NK-92 (cell line): ENCODE measurements around the gene MCAM.

Experiments used
- DNase-seq: peaks from one replicate; lab custom pipeline; 2025; ENCODE audit not compliant: unreplicated experiment; lab: John Stamatoyannopoulos, UW

The MCAM gene

DNA sequence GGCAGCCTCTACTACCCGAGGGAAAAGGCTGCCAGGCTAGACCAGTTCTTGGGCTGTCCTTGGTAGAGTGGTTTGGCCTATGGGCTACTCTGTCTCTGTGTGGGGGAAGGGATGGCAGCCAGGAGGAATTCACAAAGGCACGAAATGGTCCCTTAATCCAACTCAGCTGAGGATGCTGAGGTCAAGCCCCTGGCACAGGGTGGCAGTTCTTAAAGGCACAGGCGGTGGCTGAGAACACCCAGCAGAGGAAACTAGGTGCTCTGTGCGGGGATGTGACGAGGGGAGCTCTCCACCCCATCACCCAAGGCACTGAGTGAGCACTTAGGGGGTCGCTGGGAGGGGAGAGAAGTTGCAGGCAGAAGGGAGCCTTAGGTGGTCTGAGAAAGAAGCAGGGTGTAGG, 29.7 kb upstream of the MCAM start, which contains the start of gene MFRP:
Gene MFRP, minus strand, starts transcription at position 101 of the 400 bp plus-strand sequence. CDS start 192 bp downstream, outside the sequence.
- no peak for DNase-seq

DNA sequence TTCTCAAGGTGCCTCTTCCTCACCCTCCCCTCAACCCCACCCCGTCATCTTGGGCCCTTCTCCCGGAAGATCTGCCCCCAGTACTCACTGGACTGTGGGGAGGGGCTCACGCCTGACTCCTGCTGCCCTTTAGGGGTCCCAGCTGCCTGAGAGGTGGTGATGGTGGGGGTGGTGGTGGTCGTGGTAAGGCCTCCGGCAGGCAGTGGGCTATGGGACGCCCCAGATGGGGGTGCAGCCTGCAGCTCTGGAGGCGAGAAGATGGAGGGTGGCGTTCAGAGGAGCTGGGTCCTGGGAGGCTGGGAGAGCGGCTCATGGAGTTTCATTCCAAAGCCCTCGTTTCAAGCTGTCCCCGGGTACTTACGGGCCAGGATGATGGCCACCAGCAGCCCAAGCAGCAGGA, 28.8 kb upstream of the MCAM start:
- DNase-seq: no peak

DNA sequence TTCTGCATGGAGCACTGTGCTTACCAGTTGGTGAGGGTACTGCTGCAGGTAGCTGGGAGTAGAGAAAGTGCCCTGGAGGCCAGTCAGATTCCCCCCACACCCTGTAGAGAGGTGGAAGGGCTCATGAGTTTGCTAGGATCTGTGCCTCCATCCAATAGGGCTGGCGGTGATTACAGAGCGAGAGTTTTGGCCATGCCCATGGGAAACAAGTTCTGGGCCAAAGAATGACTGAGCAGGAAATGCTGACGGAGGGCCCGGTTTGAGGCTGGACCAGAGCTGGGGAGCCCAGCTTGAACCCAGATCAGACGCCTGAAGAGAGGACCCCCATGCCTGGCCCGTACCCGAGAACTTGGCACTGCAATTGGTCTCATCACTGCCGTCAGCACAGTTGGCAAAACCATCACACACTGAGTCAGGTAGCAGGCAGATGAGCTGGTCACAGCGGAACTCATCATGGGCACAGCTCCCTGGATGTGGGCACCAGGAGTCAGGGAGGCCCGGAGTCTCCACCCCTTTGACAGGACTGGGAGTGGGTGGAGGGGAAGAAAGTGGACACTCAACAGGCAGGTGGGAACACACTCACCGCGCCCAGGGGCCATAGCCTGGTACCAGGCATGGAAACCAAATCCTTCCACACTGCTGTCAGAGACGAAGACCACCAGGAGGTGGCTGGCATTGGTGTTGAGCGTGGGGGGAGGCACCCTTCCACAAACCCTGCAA, 27.5 kb upstream of the MCAM start:
- DNase-seq: no peak

DNA sequence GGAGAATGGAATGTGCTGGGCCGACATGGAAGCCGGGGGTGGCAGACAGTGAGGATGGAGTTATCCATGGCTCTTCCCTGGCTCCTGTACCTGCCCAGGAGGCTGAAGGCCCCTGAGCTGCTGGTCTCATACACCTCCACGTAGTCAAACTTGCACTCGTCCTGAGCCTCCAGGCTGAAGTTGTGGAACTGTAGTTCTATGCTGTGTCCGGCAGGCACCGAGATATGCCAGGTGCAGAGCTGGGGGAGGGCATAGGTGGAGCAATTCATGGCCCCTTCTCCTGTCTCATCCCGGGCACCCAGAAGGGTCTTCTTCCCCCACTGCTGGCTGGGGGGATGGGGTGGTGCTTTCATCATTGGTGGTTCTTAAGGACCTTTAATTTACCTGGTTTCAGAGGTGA, 26.8 kb upstream of the MCAM start:
- DNase-seq: no peak

DNA sequence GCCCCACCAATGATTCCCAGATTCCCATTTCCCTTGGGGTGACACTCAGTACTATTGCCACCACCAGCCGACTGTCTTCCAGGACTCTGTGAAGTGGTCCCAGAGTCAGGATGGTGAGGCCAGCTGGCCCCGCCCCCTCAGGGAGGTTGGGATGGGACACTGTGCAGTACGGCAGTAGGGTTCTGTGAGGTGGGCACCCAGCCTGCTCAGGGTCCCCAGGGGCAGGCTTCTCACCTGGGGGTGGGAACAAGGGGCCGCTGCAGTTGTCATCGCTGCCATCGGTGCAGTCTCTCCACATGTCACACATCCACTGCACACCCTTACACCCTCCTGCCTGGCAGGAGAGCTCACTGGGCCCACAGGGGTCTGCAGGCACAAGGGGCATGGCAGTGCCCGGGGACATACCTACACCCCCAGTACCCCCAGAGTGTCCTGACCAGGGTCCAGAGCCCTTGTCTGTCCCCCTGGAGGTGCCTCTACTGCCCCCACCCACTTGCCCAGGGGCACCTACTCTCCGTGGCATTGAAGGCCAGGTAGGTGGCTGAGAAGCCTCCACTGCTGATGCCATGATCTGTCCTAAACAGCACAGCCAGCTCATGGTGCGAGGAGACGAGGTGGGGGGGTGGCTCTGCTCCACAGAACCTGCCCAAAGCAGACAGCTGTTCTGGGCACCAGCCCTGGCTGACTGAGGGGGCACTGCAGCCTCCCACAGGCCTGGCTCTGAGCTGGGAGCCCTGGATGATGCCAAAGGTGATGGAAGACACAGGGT, 25.6 kb upstream of the MCAM start:
- no peak for DNase-seq

DNA sequence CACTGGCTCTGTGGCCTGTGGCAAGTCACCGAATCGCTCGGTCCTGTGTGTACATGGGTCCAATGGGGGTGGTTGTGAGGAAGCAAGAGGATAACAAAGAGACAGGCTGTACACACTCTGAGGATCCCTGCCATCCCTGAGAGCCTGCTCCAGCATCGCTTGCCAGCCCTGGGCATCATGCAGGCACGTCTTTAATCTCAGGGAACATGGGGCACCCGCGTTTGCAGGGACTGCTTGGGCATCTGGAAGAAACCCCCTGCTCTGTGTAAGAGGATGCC, 25.0 kb upstream of the MCAM start:
- no peak for DNase-seq

DNA sequence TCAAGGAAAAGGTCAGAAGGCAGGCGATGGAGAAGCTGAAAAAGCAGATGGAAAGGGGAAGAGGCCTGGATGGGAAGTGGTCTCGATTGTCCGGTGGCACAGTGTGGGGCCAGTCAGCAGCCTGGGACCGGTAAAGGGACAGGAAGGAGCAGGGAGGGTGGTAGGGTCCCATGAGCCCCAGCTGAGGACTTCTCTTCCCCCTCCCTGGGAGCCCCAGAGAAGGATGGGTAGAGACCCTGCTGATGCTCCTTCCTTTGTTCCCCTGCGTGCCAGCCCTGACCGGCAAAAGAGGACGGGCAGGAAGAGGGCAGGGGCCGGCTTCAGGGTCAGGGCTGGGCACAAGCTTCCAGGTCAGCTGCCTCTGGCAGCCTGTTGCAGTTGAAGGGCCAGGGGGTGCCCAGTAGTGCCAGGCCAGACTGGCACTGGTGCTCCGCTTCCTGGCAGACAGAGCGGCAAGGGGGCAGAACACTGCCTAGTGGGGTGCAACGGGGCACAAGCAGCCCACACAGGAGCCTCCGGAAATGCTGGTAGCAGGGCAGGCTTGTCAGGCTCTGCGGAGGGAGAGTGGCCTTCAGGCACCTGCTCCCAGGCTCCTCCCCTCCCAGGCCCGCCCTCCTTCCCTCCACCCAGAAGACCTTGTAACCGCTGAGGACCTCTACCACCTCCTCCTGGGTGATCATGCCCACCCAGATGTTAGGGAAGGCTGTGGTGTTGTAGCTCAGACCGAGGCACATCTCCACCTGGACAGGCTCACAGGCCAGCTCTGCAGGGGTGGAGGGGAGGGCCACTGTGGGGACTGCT, 24.5 kb upstream of the MCAM start:
- no peak for DNase-seq

DNA sequence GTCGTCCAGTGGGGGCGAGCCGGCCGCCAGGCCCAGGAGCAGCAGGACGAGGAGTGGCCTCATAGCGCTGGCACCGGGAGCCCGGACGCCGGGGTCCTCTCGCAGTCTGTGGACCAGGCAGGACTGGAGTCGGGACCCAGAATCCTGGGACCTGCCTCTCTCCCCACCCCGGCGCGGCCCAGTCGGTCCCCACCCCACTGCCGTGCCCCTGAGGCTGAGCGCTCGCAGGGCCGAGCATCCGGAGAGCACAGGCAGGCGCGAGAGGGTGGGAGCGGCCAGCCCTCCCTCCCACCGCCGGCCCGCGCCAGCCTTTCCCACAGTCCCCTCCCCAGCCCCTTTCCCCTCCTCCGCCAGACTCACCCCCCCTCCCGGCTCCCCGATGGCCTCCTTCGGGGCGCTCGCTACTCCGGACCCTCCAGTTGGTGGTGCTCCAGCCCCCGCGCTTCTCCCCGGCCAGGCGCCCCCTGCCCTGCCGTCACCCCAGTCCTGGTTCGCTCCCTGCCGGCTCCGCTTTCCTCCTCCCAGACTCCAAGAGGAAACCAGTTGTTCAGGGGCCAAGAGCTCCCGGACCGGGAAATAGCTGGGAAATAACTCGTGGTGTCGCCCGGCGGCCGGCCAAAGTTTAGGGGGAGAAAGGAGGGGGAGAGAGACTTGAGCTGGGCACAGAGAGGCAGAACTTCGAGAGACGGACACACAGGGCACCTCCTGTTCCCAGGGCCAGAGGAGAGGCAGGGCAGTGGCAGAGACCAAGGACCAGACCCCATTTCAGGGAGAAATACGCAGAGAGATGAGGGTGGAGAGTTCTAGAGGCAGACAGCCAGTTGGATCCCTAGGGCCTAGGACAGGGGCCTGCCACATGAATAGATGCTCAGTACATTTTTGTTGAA, 23.6 kb upstream of the MCAM start, which contains the start of gene C1QTNF5:
Gene C1QTNF5, minus strand, starts transcription at position 549 of the 887 bp plus-strand sequence. Its CDS starts 486 bp downstream, at position 63.
- no peak for DNase-seq

DNA sequence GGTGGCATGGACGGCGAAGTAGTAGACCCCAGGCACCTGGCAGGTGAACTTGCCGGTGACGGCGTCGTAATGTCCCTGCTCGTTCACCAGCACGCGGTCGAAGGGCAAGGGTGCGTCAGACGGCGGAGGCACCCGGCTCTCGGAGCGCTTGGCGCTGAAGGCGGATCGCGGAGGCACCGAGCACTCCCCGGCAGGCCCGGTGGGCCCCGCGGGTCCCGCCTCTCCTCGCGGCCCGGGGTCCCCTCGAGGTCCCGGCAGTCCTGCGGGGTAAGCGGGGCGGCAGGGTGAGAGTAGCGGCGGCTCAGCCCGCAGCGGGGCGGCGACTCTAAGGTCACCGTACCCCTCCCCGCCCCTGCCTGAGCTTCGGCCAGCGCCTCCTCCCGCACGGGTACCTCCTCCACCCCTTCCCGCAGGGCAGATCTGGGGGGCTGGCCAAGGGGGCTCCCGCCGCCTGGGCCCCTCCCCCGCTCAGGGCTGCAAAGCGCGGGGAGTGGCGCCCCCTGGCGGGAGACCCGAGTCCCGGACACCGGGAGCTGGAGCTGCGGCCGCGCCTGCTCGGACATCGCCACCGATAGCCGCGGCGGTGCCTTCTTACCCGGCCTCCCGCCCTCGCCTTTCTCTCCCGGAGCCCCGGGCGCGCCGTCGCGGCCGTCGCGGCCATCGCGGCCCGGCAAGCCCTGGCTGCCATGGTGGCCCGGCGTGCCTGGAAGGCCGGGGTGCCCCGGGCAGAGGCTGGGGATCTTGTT, 22.8 kb upstream of the MCAM start:
- DNase-seq: no peak

DNA sequence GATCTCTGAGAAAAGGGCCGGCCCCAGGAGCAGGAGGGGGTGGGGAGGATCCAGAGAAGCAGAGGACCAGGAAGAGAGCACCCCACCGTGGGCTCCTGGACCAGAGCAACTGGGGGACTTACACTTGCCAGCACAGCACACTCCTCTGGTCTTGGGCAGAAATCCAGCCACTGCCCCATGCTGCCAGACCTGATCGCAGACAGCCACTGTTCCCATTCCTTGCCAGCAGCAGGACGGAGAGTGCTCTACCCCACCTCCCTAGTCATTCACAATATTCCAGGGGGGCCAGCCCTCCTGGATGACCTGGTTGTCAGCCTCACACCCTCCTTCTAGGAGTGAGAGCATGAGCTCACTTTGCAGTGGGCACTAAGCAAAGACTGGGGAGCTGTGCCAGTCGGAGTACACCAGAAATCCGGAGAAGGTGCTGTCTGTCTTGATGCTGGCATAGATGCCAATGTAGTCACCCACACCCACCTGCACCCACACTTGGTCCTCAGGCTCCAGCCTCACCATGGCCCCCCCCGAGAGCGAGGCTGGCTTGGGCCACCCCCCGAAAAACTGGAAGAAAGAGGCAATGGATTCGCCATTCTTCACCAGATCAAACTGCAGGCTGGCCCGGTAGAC, 22.1 kb upstream of the MCAM start:
- no peak for DNase-seq

DNA sequence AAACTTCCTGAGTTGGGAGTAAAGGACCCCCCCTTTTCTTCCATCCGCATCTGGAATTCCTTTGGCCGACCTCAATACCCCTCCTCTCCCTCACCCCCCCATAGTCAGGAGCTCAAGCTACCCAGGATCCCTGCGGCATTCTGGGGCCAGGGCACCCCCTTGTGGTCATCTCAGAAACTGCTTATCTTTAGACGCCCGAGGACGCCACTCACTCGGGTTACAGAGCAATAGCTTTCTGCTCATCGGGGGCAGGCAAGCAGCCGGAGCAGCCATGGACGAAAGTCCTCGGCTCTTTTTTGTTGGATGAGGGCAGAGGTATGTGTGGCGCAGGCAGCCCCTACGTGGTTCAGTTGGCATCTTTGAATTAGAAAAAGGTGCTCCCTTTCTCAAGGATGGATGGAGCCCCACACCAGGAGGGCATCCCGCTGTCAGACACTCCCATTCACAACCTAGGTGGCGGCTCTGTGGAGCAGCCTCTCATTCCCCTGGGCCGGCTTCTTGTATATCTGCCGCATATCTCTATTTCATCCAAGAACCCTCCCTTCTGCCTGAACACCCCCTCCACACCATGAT, 21.5 kb upstream of the MCAM start:
- DNase-seq: no peak

DNA sequence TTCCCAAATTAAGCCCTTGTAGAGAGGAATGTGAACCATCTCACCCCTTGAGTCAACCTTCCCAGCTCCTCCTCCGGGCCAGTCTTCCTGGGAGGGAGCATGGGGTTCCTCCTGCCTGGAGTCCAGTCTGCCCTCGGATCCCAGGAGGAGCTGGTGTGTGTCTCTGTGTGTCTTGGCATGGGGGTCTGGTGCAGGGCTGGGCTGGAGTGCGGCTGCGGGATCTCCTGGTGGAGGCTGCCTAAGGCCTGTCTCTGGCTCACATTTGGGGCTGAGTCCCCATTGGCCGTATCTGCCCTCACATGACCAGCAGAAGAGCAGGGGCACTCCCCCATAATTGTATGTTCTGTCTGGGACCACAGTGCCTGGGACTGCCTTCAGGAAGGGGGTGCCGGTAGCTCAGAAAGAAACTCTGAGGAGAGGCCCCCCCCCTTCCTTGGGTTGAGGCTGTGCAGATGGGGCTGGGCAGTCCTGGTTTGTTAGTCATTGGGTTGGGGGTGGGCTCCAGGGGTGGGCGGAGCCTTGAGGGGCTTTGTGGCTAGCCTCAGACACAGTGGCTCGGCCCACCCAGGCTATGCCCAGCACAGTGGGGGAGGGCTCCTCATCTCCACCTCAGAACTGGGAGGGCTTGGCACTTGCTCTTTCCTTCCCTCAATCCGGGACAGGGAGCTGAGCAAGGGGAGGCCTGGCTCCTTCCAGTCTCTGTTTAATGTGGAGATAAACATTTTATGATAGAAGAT, 20.8 kb upstream of the MCAM start:
- DNase-seq: no peak

DNA sequence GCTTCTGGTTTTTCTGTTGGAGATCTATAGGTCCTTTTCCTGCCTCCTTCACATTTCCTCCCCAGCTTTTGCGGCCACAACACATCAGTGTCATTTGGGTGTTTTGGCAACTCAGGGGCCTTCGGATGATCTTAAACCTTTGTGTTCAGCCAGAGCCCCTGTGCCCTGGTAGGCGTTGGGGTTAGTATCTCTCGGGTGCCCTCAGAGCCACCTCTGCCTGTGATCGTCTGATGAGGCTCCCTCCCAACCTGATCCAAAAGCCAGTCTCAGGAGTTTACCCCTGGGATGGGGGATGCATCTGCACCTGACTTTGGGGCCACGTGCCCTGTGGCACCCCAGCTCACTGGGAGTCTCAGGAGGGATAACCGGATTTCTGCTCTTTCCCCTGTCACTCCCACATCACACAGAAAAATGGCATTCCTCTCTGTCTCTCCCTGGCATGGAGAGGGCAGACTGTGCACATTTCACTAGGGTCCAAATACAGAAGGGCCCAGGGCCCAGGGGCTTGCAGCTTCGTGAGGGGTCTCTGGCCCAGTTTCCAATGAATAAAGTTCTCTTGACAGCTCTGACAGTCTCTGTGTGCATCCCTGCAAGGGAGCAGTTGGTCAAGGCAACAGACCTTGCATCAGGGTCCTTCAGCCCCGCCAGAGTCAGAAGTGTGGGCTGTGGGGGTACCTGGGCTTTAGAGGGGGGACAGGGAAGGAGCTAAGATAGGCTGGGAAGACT, 20.0 kb upstream of the MCAM start:
- no peak for DNase-seq

DNA sequence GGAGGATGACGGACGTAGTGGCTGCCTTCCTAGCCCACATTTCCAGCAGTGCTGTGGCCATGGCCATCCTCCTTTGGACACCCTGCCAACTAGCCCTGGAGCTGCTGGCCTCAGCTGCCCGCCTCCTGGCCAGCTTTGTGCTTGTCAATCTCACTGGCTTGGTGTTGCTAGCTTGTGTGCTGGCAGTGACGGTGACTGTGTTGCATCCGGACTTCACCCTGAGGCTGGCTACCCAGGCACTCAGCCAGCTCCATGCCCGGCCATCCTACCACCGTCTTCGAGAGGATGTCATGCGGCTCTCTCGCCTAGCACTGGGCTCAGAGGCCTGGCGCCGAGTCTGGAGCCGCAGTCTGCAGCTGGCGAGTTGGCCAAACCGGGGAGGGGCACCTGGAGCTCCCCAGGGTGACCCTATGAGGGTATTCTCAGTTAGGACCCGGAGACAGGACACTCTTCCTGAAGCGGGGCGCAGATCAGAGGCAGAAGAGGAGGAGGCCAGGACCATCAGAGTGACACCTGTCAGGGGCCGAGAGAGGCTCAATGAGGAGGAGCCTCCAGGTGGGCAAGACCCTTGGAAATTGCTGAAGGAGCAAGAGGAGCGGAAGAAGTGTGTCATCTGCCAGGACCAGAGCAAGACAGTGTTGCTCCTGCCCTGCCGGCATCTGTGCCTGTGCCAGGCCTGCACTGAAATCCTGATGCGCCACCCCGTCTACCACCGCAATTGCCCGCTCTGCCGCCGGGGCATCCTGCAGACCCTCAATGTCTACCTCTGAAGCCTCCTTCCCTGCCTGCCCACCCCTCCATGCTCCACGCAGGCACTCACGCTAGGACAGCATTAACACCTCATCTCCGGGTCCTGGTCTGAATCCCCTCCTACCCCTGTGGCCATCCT, 19.0 kb upstream of the MCAM start:
- DNase-seq: no peak

DNA sequence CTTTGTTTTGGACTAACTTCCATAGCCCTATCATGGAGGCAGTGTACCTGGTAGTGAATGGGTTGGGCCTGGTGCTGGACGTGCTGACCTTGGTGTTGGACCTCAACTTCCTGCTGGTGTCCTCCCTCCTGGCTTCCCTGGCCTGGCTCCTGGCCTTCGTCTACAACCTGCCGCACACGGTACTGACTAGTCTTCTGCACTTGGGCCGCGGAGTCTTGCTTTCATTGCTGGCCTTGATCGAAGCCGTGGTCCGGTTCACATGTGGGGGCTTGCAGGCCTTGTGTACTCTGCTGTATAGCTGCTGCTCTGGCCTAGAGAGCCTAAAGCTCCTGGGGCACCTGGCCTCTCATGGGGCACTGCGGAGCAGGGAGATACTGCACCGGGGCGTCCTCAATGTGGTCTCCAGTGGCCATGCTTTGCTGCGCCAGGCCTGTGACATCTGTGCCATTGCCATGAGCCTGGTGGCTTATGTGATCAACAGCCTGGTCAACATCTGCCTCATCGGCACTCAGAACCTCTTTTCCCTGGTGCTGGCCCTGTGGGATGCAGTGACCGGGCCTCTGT, 18.2 kb upstream of the MCAM start:
- DNase-seq: no peak

DNA sequence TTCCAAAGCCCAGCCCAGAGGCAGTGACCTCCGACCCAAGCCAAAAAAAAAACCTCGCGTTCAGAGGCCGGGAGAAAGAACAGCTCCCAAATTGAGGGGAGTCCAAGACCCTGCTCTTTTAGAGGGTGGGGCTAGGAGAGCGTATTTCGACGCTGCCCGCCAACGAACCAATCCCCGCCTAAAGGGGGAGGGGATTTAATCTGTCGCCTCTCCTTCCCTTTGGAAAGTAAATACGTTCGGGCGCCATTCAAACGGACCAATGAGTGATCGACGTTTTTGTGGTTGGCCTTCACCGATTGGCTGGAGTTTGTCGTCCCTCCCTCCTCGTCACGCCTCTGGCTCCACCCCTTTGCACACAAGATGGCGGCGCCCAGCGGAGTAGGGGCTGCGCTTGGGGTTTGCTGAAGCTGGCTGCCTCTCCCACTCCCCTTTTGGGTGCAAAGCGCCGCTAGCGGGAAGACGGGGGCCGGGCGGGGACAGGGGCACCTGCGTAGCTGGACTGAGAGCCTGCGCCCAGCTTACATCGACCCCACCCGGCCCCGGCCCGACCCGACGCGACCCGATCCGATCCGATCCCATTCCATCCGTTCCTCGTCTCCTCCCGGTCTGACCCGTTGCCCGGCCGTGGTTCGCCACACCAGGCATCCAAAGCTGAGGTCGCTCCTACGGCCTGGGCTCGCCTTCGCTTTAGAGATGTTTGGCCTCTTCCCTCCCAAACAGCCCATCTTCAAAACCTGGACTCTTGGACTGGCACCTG, 17.4 kb upstream of the MCAM start, which contains the start of gene RNF26:
Gene RNF26, plus strand, starts transcription at position 354 of the 757 bp plus-strand sequence. CDS start 596 bp downstream, outside the sequence.
- peak; percentile 57 for DNase-seq
